GM13977 (cell line): ENCODE data around the gene MAP3K4.

Source experiments
- DNase-seq: peaks from one replicate; pipeline ENCODE4 v3.0.0; 2012; ENCODE audit warnings: low spot score
- in situ Hi-C: fragments of 300-500 bp; cut with MboI; formaldehyde crosslinking; loops from one replicate; pipeline ENCODE4 v1.12.0; 2022; ENCODE audit warnings: low sequenced_read_pairs, low pct_unique_long_range_greater_than_20kb, mixed read lengths, inconsistent platforms; ENCODE audit not compliant: unreplicated experiment
- TF ChIP-seq, protein P1 (sequence below): IDR thresholded peaks from 2 replicates; pipeline ENCODE4 v1.5.1; 2012; ENCODE audit warnings: mild to moderate bottlenecking, control low read depth; ENCODE audit not compliant: insufficient read depth; ENCODE audit errors: extremely low read depth, missing control alignments

The MAP3K4 gene

DNA sequence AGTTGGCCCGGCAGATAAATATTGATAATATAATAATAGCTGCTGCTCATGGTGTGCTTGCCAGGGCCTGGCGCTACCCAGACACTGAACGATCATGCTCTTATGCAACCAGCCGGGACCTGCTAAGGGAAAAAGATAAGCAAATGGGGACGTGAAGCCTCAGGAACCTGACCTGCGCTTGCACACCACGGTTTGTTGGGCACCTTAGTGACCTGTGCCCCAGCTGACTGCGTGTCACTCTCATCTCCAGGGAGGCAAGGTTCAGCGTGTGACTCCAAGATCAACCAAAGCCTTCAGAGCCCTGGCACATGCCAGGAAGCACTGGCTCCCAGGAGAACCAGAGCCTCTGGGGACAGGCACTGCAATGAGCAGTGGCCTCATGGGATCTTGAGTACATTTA, 171.2 kb downstream of the MAP3K4 start:
- in situ Hi-C loops: no loop called here
- TF ChIP-seq, protein P1, sequence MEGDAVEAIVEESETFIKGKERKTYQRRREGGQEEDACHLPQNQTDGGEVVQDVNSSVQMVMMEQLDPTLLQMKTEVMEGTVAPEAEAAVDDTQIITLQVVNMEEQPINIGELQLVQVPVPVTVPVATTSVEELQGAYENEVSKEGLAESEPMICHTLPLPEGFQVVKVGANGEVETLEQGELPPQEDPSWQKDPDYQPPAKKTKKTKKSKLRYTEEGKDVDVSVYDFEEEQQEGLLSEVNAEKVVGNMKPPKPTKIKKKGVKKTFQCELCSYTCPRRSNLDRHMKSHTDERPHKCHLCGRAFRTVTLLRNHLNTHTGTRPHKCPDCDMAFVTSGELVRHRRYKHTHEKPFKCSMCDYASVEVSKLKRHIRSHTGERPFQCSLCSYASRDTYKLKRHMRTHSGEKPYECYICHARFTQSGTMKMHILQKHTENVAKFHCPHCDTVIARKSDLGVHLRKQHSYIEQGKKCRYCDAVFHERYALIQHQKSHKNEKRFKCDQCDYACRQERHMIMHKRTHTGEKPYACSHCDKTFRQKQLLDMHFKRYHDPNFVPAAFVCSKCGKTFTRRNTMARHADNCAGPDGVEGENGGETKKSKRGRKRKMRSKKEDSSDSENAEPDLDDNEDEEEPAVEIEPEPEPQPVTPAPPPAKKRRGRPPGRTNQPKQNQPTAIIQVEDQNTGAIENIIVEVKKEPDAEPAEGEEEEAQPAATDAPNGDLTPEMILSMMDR: no peak
- no peak for DNase-seq

DNA sequence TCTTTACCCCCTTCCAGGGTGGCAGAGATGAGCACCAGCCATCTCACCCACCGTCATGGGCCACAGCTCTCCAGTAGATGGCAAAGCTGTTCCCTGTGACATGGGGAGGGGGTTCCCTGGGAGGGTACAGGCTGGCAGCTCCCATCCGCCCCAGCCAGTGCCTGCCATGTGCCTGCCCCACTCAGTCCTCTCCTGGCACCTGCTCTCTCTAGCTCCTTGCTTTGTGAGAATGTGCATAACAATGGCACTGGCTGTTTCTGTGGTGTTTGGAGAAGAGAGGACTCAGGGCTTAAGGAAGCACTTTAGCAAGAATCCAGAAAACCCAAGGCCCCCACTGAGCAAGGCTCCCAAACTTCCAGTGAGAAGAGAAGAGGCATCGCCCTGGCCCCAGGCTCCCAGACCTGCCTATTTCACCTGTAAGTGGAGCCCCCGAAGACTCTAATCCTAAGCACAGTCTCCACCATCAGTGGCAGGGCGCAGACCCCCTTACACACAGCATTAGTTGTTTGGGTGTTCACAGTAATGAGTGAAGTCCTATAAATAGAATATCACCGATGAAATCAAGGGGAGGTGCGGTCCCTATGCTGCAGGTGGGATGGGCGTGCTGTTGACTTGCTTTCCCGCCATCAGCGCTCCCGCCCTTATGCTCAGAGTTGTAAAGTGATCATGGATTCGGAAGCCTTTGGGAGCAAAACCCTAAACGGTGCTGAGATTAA, 172.1 kb downstream of the MAP3K4 start:
- in situ Hi-C loops: no loop called here
- no peak for DNase-seq
- TF ChIP-seq, protein P1: no peak

DNA sequence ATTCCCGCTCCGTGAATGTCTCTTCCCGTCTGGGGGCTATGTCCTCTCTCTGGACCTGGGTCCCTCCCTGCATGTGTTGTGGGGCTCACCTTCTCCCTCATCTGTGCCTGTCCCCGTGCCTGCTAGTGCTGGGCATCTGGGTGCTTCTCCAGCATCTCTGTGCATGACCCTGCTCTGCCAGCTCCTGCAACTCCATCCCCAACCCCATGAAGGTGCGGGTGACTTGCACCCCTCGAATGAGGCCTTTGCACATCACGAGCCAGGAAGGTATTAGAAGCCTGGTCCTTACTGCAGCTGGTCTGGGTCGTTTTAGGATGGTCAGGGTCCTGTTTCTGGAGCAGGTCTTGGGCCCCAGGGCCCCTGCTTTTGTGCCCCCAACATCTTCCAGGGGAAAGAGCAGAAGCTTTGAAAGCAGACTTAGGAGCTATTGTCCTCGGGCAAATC, 172.6 kb downstream of the MAP3K4 start:
- TF ChIP-seq, protein P1: no peak
- in situ Hi-C loops: no loop called here
- no peak for DNase-seq

DNA sequence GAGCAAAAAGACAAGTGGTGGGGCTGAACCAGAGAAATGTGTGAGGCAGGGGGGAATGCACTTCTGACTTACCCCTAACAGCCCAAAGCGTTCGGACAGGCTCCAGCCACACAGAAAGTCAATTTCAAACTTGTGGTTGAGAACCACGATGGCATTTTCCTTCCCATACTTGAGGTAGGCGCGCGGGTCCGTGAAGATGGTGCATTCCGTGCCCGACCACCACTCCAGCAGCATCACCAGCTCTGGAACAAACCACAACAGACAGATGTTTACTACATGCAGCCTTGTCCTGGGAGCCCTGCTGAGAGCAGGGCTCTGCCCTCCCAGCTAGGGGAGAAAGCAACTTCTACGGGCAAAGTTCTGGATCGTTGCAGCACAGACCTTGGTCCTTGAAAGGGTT, 174.6 kb downstream of the MAP3K4 start:
- TF ChIP-seq, protein P1: no peak
- in situ Hi-C loops: no loop called here
- no peak for DNase-seq

DNA sequence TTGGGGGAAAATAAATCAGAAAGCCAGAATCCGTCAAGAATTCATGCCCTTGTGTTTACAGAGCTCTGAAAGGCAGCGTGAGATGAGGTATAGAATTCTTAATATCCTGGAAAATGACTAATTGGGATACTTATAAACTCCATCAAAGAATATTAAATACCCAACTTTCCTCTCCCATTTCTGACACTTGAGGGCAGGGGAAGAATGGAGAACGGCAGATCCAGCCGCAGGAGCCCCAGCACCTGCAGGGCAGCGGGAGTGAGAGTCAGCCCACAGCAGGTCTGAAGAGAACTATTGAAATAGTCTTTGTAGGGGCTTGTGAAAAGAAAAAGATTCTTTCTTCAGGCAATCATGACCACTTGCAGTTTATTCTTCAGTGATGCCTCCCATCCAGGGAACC, 175.1 kb downstream of the MAP3K4 start:
- TF ChIP-seq, protein P1: no peak
- DNase-seq: no peak
- in situ Hi-C loops: no loop called here
